DMS153 treated with DMSO at 0.1 percent for 48 hours (cell line): Measurements from ENCODE around the gene SS18L1.
A peak's percentile ranks its signal among the peaks of the same experiment; 100 is the strongest.

Experiments used
- DNase-seq: peaks from one replicate; lab custom pipeline; 2025; ENCODE audit not compliant: unreplicated experiment; lab: John Stamatoyannopoulos, UW

SS18L1 gene

GRCh38 chr20:62151835-62152364 is 8.3 kb downstream of the SS18L1 start:
- DNase-seq, result no peak

- DNase-seq, result no peak
Observed at GRCh38 chr20:62155428-62156253, 12.1 kb downstream of the SS18L1 start.

GRCh38 chr20:62156254-62156556 is 12.6 kb downstream of the SS18L1 start:
- DNase-seq, result no peak

GRCh38 chr20:62156592-62157386 is 13.2 kb downstream of the SS18L1 start:
- peak; percentile 3 for DNase-seq

- DNase-seq, result no peak
Observed at GRCh38 chr20:62157387-62158087, 14.0 kb downstream of the SS18L1 start.

GRCh38 chr20:62158088-62158400 is 14.5 kb downstream of the SS18L1 start:
- no peak for DNase-seq

GRCh38 chr20:62158541-62158940 is 15.0 kb downstream of the SS18L1 start:
- DNase-seq, result no peak

GRCh38 chr20:62159052-62159451 is 15.5 kb downstream of the SS18L1 start:
- no peak for DNase-seq

- DNase-seq, result no peak
Observed at GRCh38 chr20:62159839-62160238, 16.3 kb downstream of the SS18L1 start.

- DNase-seq, result no peak
Observed at GRCh38 chr20:62160253-62160652, 16.7 kb downstream of the SS18L1 start.

- no peak for DNase-seq
Observed at GRCh38 chr20:62160876-62161275, 17.3 kb downstream of the SS18L1 start.

GRCh38 chr20:62161347-62161746 is 17.8 kb downstream of the SS18L1 start:
- DNase-seq, result no peak

GRCh38 chr20:62162765-62163484 is 19.4 kb downstream of the SS18L1 start:
- DNase-seq, result no peak

GRCh38 chr20:62163485-62163865 is 19.9 kb downstream of the SS18L1 start:
- DNase-seq, result no peak

GRCh38 chr20:62163986-62164762 is 20.6 kb downstream of the SS18L1 start:
- DNase-seq, result no peak

- no peak for DNase-seq
Observed at GRCh38 chr20:62164879-62165761, 21.6 kb downstream of the SS18L1 start.

GRCh38 chr20:62165762-62166399 is 22.3 kb downstream of the SS18L1 start:
- DNase-seq, result no peak

- no peak for DNase-seq
Observed at GRCh38 chr20:62167474-62167873, 23.9 kb downstream of the SS18L1 start.

- DNase-seq, result no peak
Observed at GRCh38 chr20:62168061-62168460, 24.5 kb downstream of the SS18L1 start.
